Measurements from ENCODE around the gene HBB.

DNA sequence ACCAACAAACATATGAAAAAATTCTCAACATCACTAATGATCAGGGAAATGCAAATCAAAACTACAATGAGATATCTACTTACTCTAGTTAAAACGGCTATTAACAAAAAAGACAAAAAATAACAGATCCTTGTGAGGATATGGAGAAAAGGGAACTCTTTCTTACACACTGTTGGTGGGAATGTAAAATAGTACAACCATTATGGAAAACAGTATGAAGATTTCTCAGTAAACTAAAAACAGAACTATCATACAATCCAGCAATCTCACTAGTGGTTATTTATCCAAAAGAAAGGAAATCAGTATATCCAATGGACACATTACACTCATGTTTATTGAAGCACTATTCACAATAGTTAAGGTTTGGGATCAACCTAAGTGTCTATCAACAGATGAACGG lies 39.0 kb upstream of the HBB start:
- TF ChIP-seq BHLHE40 (IDR thresholded peaks at IDR 0.05; ENCODE audit: low read depth, low read length) (no peak), CHD4 (IDR thresholded peaks at IDR 0.05; ENCODE audit: borderline replicate concordance) (no peak), POLR2A (IDR thresholded peaks at IDR 0.05; ENCODE audit: low read length) (no peak), MYC (IDR thresholded peaks at IDR 0.05; ENCODE audit: borderline replicate concordance, low read length) (no peak), POLR2AphosphoS2 (conservative IDR thresholded peaks at IDR 0.05; ENCODE audit: low read length) (no peak), ZC3H11A (IDR thresholded peaks at IDR 0.05) (no peak)
- TF ChIP-seq, protein P1, sequence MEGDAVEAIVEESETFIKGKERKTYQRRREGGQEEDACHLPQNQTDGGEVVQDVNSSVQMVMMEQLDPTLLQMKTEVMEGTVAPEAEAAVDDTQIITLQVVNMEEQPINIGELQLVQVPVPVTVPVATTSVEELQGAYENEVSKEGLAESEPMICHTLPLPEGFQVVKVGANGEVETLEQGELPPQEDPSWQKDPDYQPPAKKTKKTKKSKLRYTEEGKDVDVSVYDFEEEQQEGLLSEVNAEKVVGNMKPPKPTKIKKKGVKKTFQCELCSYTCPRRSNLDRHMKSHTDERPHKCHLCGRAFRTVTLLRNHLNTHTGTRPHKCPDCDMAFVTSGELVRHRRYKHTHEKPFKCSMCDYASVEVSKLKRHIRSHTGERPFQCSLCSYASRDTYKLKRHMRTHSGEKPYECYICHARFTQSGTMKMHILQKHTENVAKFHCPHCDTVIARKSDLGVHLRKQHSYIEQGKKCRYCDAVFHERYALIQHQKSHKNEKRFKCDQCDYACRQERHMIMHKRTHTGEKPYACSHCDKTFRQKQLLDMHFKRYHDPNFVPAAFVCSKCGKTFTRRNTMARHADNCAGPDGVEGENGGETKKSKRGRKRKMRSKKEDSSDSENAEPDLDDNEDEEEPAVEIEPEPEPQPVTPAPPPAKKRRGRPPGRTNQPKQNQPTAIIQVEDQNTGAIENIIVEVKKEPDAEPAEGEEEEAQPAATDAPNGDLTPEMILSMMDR (IDR thresholded peaks at IDR 0.05), result no peak
- TF ChIP-seq, protein P2, sequence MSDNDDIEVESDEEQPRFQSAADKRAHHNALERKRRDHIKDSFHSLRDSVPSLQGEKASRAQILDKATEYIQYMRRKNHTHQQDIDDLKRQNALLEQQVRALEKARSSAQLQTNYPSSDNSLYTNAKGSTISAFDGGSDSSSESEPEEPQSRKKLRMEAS (IDR thresholded peaks at IDR 0.05), result no peak
- TF ChIP-seq, protein P3, sequence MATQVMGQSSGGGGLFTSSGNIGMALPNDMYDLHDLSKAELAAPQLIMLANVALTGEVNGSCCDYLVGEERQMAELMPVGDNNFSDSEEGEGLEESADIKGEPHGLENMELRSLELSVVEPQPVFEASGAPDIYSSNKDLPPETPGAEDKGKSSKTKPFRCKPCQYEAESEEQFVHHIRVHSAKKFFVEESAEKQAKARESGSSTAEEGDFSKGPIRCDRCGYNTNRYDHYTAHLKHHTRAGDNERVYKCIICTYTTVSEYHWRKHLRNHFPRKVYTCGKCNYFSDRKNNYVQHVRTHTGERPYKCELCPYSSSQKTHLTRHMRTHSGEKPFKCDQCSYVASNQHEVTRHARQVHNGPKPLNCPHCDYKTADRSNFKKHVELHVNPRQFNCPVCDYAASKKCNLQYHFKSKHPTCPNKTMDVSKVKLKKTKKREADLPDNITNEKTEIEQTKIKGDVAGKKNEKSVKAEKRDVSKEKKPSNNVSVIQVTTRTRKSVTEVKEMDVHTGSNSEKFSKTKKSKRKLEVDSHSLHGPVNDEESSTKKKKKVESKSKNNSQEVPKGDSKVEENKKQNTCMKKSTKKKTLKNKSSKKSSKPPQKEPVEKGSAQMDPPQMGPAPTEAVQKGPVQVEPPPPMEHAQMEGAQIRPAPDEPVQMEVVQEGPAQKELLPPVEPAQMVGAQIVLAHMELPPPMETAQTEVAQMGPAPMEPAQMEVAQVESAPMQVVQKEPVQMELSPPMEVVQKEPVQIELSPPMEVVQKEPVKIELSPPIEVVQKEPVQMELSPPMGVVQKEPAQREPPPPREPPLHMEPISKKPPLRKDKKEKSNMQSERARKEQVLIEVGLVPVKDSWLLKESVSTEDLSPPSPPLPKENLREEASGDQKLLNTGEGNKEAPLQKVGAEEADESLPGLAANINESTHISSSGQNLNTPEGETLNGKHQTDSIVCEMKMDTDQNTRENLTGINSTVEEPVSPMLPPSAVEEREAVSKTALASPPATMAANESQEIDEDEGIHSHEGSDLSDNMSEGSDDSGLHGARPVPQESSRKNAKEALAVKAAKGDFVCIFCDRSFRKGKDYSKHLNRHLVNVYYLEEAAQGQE (IDR thresholded peaks at IDR 0.05), result no peak
- TF ChIP-seq, protein P4, sequence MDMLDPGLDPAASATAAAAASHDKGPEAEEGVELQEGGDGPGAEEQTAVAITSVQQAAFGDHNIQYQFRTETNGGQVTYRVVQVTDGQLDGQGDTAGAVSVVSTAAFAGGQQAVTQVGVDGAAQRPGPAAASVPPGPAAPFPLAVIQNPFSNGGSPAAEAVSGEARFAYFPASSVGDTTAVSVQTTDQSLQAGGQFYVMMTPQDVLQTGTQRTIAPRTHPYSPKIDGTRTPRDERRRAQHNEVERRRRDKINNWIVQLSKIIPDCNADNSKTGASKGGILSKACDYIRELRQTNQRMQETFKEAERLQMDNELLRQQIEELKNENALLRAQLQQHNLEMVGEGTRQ (IDR thresholded peaks at IDR 0.05), result no peak

Measured in A549 (cell line).